GM18907 (cell line): ENCODE results near the gene SERPINB3.
"Not testable (repeated sequence)": the region's sequence is repeated elsewhere in the genome, so short reads cannot be mapped to it uniquely, and the experiment has no call there.

Experiments
- ATAC-seq: cut with Tn5 transposase; IDR thresholded peaks from one replicate; pipeline ENCODE4 v1.9.1; 2021; ENCODE audit warnings: mild to moderate bottlenecking, moderate library complexity; ENCODE audit not compliant: unreplicated experiment

The SERPINB3 gene

DNA sequence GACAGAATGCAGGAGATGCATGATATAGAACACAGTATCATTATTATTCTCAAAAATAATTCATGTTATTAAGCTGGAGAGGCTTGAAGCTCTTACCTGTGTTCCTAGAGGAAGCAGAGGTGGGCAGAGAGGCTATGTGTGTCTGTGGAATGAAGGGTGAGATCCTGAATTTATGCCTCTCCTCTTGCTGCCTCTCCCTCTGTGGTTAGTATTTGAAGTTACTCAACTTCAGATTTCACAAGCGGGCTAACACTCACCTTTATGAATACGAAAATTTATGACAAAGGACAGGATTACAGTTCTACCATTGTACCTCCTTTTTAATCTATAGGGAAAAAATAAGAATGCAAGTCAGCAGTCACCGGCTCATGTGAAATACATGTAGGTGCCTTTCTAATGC, at the start of gene SERPINB3:
SERPINB3 (minus strand) TSS at position 144 of the 400 bp plus-strand sequence. CDS start 677 bp downstream, outside the sequence.
- not testable (repeated sequence) for ATAC-seq

DNA sequence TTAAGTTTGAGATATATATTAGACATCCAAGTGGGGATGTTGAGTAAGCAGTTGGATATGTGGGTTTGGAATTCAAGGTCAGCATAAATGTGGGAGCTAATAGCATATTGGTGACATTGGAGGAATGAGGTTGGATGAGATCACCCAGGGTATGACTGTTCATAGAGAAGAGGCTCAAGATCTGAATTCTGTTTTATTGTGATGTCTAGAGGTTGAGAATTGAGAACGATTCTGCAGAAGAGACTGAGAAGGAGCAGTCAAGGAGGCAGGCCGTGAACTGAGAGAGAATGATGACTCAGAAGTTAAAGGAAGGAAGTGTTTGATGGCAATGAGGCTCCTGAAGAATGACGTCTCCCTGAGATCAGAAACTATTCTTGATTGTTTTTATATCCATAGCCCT, 47.0 kb upstream of the SERPINB3 start:
- no peak for ATAC-seq

- no peak for ATAC-seq
These were observed 46.1 kb upstream of the SERPINB3 start for GRCh38 chr18:63707816-63708215.

GRCh38 chr18:63705401-63705800, 43.7 kb upstream of the SERPINB3 start:
- no peak for ATAC-seq

DNA sequence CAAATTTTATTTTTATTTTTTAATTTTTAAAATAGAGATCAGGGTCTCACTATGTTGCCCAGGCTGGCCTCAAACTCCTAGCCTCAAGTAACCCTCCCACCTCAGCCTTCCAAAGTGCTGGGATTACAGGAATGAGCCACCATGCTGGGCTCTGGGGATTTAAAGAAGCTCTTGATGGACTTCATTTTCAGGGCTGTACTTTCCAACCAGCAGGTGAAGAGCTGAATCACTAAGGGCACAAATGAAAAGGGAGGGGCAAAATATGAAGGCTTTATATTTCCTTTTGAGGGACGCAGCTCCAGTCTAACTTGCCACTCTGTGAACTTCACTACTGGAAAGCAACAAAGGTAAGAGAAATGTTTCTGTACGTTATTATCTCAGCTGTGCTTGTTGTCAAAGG, 41.0 kb upstream of the SERPINB3 start, which contains the start of gene SERPINB11:
SERPINB11 (plus strand) TSS at position 301 of the 400 bp plus-strand sequence. CDS start 7,234 bp downstream, outside the sequence.
- ATAC-seq: no peak

DNA sequence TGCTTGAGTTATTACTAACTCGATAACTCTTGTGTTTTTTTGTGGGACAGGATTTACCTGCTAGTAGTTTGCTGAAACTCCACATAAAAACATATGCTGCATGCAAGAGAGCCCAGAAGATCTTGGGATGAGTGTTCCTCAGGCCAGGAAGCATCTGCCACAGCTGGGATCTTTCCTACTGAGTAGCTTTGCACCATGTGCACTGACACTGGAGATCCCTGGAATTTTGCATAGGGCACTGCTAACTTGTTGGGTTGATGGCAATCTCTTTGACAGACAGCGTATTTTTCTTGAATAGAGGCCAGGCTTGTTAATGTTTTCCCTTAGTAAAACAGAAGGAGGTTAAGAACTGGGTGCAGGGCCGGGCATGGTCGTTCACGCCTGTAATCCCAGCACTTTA, 40.3 kb upstream of the SERPINB3 start:
- ATAC-seq: no peak

- no peak for ATAC-seq
These were observed 38.8 kb upstream of the SERPINB3 start for GRCh38 chr18:63700501-63700900.

GRCh38 chr18:63697097-63697660, 35.5 kb upstream of the SERPINB3 start:
- ATAC-seq: no peak

DNA sequence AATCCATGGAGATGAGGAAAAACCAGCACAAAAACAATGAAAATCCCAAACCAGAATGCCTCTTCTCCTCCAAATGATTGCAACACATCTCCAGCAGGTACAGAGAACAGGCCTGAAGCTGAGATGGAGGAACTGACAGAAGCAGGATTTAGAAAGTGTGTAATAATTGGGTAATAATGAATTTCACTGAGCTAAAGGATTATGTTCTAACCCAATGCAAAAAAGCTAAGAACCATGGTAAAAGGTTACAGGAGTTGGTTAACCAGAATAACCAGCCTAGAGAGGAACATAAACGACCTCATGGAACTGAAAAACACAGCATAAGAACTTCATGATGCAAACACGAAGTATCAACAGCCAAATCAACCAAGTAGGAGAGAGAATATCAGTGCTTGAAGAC, 27.4 kb upstream of the SERPINB3 start:
- ATAC-seq: no peak

DNA sequence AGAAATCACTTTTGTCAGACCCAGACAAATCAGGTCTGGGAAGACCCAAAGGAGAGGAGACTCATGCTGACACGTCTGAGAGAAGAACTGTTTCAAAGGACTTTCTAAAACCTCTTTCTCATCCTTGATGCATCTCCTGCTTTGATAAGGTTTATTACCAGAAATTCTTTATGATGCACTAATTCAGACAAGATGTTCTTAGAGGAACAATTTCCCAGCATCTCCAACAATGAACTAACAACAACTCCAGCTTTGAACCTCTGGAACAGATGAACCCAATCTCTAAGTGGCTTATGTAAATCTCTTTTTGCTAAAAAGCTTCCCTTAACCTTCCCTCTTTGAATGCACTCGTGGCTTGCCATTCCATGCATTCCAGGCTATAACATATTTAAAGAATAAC, 25.2 kb upstream of the SERPINB3 start:
- no peak for ATAC-seq

DNA sequence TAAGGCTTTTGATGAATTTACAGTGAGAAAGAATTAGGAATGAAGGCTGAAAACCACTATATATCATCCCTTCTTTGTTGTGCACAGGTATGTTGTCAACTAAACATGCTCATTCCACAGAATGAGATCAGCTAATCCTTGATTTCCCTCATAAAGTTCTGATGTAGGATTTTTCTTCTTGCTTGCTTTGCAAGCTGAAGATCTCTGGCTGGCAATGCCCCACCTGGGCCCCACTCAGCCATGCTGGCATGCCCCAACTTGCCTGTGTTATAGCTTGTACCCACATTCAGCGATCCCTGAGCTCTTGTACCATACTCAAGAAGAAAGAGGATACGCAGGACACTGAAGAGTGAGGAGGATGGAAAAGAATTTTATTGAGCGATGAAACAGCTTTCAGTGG, 23.0 kb upstream of the SERPINB3 start:
- ATAC-seq: no peak

- no peak for ATAC-seq
These were observed 22.2 kb upstream of the SERPINB3 start for GRCh38 chr18:63683890-63684289.

DNA sequence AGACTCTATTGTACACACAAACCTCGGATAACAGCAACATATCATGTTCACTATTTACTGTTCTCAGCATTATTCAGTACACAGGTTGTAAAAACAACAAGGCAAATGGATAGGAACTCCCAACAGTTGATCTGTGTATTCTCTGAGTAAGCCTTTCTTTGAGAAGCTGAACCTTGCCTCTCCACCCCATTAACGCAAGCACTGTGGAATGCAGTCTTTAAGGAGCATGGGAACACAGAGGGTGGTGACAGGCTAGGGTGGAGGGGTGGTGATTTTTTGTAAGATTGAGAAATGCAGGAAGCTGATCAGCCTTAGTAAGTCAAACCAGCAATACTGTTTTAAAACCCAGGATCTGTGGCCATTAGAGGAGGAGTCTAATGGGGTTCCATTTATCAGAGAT, 21.5 kb upstream of the SERPINB3 start:
- ATAC-seq: no peak

GRCh38 chr18:63681449-63682340, 20.0 kb upstream of the SERPINB3 start:
- ATAC-seq: no peak

DNA sequence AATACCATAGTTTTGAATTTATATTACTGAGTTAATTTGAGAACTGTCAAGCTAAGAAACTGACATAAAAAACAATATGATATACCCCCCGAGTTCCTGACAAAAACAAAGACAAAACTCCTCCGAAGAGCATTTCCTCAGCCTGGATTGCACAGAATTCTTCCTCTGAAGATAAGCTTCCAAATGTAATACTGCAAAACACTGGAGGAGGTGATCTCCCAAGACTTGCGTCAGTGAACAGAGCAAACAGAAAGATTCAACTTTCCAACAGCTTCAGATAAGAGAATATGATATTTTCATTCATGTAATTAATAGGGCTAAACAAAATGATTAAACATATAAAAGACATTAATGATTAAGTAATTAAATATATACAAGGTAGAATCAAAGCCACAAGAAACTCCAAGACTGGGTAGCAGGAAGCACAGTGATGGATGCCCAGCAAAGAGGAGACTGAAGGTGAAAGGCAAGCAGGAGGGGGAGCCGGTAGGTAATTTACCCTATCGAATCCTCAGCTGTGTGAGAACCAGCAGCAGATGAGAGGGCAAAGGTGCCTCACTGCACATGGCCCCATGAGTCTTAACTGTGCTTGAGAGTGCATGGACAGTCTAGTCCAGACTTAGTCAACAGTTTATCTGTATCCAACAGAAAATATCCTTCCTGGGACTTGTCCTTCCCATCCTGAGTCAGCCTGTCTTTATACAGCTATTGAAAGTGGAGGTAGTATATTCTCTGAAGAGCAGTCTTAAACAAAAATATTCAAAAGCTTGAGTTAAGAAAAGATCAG, 18.3 kb upstream of the SERPINB3 start:
- no peak for ATAC-seq

- ATAC-seq: no peak
These were observed 16.0 kb upstream of the SERPINB3 start for GRCh38 chr18:63677500-63678225.

- peak; percentile 80 for ATAC-seq
These were observed 15.0 kb upstream of the SERPINB3 start for GRCh38 chr18:63676526-63677323.

DNA sequence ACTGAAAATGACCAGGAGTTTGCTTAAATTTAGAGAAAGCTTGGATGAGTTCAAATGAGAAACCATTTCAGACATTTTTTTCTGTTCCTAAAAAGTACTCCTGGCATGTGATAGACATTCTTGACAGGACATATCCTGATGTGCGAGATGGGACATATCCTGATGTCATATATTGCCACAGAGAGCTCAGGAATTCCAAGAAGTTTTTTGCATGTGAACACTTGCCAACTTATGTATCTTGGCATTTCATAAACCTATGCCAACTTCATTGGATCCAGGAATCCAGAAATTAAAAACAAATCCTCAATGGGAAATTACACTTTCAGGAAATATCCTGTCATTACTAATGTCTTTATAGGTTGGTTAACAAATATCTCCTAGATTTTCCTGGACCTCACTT, 2.9 kb upstream of the SERPINB3 start:
- ATAC-seq: no peak

GRCh38 chr18:63658920-63659319, 2.8 kb downstream of the SERPINB3 start:
- not testable (repeated sequence) for ATAC-seq

GRCh38 chr18:63650271-63650670, 11.4 kb downstream of the SERPINB3 start:
- ATAC-seq: not testable (repeated sequence)
